Lower leg skin (tissue), 3 donors: ENCODE results near the gene CDH15.

Source experiments
- POLR2A ChIP-seq, 2 donors: fragments of 450-650 bp; IDR thresholded peaks; one replicate each; pipeline ENCODE4 v1.6.1; 2016 to 2017; ENCODE audit warnings: antibody characterized with exemption in 2 of 2, mild to moderate bottlenecking in 1 of 2, moderate library complexity in 1 of 2
- TF ChIP-seq, protein P1 (sequence below), 3 donors: fragments of 450-650 bp; IDR thresholded peaks; one replicate each; pipeline ENCODE4 v1.5.1; 2016; ENCODE audit warnings: antibody characterized with exemption in 3 of 3, mild to moderate bottlenecking in 3 of 3, moderate library complexity in 2 of 3

DNA sequence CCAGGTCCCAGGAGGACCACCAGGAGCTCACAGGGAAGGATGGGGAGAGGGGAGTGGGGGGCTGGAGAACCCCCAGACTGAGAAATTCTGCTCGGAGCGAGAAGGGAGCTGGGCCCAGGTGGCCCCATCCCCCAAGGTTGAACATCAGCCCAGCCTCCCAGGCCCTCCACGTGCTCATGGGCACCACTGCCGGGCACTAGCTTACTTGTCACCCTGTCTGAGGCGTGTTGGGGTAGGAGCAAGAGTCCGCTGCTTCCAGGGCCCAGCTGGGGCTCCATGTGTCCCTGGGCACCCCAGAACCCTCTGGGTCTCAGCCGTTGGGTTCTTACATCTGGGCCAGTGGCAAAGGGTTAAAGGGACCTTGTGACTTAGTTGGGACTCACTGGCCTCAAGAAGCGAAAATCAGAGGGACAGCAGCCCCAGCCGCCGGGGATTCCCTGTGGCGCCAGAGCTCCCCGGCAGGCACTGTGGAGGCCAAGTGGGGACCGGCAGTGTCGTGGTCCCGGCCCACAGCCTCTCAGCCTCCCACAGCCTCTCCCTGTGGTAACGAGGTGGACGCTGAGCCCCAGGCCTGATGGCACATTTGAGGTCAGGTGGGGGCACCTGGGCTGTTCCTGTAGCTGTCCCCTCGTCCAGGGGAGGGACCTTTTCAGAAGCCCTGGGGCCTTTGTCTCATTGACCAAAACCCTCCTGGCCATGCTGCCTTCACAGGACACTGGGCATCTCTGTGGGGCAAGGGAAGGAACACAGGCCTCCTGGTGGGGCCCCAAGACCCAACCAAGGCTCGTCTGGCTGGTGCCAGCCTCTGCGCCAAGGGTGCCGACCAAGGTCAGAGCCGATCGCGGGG, 33.7 kb upstream of the CDH15 start:
- TF ChIP-seq, protein P1, sequence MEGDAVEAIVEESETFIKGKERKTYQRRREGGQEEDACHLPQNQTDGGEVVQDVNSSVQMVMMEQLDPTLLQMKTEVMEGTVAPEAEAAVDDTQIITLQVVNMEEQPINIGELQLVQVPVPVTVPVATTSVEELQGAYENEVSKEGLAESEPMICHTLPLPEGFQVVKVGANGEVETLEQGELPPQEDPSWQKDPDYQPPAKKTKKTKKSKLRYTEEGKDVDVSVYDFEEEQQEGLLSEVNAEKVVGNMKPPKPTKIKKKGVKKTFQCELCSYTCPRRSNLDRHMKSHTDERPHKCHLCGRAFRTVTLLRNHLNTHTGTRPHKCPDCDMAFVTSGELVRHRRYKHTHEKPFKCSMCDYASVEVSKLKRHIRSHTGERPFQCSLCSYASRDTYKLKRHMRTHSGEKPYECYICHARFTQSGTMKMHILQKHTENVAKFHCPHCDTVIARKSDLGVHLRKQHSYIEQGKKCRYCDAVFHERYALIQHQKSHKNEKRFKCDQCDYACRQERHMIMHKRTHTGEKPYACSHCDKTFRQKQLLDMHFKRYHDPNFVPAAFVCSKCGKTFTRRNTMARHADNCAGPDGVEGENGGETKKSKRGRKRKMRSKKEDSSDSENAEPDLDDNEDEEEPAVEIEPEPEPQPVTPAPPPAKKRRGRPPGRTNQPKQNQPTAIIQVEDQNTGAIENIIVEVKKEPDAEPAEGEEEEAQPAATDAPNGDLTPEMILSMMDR (IDR thresholded peaks at IDR 0.05), result no peak
- TF ChIP-seq POLR2A (IDR thresholded peaks at IDR 0.05), result no peak
